HG02840 (cell line): Measurements from ENCODE around the gene XPO4.
A peak's percentile ranks its signal among the peaks of the same experiment; 100 is the strongest.
"Not testable (repeated sequence)": the region's sequence is repeated elsewhere in the genome, so short reads cannot be mapped to it uniquely, and the experiment has no call there.

Experiments
- ATAC-seq: cut with Tn5 transposase; IDR thresholded peaks from one replicate; pipeline ENCODE4 v1.9.1; 2021; ENCODE audit warnings: mild to moderate bottlenecking, moderate library complexity, moderate number of reproducible peaks; ENCODE audit not compliant: unreplicated experiment, low FRiP score

Gene XPO4

DNA sequence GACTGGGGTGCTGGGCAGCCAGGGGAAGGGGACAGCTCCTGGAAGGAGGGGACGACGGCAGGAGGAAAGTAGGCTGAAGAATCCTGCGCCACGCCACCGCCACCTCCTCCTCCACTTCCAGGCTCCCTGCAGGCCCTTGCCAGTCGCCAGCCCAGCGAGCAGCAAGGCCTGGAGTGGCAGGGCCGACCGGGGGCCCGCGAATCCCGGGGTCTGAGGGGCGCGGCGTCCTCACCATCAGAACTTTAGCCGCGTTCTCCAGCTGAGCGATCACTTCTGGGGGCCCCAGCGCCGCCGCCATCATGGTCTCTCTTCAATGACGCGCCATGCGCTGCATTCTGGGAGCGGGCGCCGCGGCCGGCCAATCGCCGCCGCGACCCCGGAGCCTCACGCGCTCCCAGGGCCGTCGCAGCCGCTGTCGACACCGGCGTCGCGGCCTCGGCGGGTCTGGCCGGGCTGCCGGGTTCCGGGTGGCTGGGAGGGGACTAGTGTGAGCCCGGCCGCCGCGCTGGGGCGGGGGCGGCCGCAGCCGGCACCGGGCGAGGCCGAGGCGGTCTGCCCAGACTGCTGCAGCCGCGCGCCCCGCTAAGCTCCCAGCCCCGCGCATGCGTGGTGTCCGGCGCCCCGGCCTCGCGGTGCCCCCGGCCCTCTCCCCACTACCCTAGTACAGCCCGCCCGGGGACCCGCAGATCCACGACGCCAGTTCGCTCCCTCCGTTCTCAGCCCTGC is at the start of gene XPO4:
Gene XPO4, minus strand, starts transcription at position 309 of the 726 bp plus-strand sequence. Its CDS starts 8 bp downstream, at position 301.
- ATAC-seq, result peak; percentile 95

DNA sequence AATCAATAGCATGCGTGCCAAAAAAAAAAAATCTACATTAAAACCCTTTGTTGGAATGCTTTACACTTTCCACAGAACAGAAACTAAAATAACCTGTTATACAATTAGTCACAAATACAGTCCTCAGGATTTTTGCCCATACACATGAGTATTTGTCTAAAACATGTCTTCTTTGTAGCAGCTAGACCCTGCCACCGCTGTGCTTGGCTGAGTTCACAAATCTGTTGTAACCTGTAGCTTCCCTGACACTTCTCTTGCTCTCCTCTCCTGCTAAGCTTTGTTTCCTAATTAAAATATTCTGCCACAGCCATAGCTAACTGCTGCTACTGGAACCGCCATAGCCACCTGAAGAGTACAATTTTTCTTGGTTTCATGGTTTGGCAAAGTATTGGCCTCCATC is 45.5 kb upstream of the XPO4 start:
- ATAC-seq, result not testable (repeated sequence)

DNA sequence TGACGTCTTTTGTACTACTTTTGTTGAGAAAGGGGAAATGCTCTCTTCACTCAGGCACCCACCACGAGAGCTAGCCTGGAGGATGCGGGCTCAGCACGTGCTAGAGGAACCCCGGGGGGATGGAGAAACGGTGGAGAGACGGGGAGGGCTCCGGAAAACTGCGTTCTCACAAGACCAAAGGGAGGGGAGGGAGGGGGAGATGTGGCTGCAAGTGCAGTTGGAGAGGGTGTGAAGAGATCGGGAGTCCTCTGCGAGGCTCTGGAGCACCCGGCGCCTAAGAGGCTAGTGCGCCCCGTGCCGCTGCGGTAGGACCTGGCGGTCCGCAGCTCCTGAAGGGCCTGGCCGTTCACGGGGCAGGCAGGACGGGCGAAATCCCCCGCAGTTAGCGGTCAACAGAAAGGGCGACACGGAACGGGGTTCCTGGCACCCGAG is 43.4 kb upstream of the XPO4 start:
- no peak for ATAC-seq

DNA sequence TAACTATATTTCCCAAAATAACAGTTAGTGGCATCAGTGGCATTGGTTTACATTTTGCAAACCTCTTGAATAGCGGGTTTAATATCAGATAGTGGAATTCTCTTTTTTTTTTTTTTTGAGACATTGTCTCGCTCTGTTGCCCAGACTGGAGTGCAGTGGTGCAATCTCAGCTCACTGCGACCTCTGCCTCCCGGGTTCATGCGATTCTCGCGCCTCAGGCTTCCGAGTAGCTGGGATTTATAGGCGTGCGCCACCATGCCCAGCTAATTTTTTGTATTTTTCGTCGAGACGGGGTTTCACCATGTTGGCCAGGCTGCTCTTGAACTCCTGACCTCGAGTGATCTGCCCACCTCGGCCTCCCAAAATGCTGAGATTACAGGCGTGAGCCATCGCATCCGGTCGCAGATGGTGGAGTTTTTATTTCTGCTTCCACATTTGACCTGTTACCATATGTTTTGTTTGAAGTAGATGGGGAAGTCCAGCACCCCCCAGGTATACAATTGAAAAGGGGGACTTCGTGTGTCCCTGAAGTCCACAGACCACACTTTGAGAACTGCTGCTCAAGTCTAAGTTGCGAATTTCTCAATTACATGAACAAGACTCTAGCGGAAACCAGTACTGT is 40.5 kb upstream of the XPO4 start:
- ATAC-seq, result no peak

DNA sequence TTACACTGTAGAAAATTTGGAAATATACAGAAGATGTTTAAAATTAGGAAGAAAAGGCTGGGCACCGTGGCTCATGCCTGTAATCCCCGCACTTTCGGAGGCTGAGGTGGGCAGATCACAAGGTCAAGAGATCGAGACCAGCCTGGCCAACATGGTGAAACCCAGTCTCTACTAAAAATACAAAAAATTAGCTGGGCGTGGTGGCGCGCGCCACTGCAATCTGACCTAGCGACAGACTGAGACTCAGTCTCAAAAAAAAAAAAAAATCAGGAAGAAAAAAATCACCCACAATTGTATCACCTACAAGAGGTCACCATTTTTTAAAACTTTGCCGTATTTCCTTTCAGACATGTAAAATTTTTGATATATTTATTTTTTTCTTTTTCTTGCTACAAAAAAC is 38.0 kb upstream of the XPO4 start:
- ATAC-seq, result not testable (repeated sequence)

DNA sequence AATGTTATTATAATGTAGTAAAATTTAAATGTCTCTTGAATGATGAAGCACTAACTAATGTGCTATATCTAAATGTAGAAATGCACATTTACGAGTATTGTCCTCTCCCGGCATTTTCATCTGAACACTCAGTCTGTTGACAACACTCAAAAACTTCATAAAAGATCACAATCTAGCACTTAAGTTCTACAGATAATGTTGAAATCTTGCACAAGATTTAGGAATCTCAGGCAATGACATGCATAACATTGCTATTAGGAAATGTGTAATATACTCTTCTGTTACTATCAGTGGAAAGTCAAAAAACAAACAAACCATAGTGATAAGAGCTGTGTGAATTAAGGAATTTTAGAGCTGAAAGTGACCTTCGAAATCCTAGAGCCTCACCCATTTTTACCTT is 37.5 kb upstream of the XPO4 start:
- ATAC-seq, result no peak

DNA sequence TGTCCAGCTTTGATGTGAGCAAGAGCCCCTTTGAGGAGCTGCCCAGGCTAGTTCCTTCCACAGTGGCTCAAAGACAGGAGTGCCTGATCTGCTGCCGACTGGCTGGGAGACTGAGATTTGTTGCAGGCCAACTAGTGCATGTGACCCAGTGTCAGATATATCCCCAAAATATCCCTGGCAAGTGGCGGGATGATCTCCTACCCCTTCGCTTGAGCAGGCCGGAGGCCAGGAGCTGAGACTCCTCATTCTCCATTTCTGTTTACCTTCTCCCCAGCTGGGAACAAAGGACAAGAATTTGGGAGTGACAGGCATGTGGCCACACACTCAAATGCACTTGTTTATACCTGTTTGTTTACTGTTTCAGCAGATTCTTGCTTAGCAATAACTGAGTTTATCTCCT is 37.1 kb upstream of the XPO4 start:
- no peak for ATAC-seq

DNA sequence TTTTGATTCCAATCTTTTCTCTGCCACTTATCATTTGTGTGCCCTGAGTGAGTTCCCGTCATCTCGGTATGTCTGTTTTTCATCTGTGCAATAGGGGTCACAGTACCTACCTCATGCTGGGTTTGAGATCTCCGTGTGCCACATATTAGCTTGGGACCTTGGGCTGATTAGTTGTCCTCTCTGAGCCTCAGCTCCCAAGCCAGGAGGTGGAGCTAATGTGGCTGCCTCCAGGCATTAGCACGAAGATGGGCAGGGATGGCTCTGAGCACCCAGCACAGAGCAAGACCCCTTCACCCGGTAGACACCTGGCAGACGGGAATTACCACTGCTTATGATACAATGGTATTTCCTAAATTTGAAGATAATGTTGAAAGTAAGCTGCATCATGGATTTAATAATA is 35.8 kb upstream of the XPO4 start:
- no peak for ATAC-seq

DNA sequence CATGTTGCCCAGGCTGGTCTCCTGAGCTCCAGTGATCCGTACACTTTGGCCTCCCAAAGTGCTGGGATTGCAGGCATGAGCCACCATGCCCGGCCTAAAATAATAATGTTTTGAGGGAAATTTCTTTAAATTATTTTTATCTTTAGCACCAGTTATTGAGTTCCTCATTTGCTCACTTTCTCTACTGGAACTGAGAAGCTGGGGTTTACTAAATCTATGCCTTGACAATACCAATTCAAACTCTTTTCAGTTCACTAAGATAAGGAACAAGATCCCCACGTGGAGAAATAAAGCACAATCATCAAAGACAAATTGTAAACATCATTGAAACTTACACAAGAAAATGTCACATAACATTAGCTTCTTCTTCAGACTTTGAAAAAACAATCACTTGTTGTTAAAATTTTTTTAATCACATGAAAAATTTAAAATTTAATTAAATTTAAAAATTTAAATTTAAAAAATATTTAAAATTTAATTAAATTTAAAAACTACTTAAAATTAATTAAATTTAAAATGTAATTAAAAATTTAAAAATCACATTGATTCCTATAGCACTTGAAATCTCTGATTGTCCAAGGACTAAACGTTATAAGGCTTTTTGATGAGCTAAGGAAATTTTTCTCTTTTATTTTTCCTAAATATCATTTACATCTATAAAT is 25.2 kb upstream of the XPO4 start:
- ATAC-seq, result no peak

DNA sequence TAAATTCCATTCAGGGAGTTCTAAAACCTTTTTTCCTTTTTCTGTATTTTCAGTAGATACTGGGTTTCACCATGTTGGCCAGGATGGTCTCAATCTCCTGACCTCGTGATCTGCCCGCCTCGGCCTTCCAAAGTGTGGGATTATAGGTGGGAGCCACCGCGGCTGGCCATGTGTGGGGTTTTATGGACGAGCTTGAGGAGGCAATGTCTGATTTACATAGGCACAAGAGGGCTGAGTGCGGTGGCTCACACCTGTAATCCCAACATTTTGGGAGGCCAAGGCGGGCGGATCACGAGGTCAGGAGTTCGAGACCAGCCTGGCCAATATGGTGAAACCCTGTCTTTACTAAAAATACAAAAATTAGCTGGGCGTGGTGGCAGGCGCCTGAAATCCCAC is 22.8 kb upstream of the XPO4 start:
- ATAC-seq, result not testable (repeated sequence)

DNA sequence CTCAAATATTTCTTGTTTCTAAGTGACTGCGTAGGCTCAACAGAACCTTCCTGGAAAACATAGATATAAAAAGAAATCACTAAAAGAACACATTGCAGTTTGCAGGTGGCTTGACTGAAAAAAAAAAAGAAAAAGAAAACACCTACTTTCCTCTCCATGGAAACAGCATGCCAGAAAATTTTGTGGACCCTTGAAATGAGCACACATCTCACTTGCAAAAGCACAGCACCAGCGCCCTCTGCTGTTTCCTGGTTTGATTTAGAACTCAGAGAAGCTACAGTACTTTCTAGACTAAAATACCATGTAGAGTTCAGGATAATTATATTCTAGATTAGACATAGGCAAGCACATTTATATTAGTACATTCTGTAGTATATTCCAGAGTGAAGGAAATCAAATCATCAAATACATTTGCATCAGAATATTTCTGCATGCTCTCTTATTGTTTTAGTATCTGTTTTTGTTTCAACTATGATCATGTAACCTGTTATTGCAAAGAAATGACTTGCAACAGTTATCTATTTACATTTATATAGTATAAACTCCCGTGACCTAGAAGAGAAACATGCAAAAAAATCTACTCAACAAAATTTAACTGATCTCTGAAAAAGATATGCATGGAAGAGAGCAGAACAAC is 22.3 kb upstream of the XPO4 start:
- no peak for ATAC-seq

DNA sequence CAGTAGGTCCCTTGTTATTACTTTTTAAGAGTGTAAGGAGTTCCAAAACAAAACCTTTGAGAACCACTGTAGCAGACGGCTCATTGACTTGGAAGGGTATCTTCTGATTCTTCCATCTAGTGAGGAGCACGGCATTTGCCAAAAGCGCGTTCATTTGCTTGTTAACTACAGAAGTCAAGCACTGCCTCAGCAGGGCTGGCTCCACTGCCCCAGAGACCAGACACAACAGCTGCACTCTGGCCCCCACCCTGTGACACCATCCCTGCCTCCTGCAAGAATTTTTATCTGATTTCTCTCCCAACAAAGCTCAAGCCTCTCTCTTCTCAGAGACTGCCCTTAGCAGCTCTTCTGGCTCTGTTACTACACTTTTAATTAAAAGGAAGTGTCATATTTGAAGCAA is 20.7 kb upstream of the XPO4 start:
- ATAC-seq, result no peak

DNA sequence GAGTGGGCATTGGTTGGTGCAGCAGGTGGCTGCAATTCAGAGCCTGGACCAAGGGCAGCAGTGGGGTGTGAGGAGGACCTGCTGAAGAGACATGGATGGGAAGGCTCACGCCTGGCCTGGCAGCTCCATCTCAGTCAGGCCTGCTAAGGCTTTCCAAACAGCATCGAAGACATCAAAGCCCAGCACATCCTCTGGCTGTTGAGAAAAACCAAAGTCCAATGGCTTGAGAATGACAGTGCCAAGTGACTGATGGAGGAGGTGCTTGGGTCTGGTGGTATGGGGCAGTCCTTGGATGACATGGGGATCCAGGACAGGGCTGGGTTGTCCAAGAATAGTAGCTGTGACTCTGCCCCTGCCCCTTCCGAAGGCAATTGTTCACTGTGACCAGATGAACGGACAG is 19.0 kb upstream of the XPO4 start:
- ATAC-seq, result no peak

DNA sequence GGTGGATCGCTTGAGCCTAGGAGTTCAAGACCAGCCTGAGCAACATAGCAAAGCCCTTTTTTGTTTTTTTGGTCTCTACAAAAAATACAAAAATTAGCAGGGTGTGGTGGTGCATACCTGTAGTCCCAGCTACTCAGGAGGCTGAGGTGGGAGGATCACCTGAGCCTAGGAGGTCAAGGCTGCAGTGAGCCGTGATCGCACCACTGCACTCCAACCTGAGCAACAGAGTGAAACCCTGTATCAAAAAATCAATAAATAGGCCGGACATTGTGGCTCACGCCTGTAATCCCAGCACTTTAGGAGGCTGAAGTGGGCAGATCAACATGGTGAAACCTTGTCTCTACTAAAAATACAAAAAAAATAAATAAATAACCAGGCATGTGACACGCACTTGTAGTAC is 13.1 kb upstream of the XPO4 start:
- ATAC-seq, result not testable (repeated sequence)

DNA sequence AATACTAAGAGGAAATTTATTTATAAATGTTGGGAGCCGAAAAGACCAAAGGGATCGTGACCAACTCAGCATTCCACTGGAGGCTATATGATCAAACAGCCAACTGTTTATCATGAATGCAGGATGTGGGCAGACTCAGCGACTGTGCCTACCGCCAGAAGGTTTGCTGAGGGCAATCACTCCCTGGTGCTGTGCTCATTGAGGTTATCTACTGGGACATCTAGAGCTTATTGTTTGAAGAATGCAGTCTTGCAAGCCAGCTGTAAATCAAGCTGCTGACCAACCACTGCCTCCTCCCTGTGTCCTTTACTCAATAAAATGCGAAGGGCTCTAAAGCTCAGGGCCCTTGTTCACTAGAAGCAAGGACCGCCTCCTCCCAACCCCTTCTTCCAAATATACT is 8.5 kb upstream of the XPO4 start:
- no peak for ATAC-seq

DNA sequence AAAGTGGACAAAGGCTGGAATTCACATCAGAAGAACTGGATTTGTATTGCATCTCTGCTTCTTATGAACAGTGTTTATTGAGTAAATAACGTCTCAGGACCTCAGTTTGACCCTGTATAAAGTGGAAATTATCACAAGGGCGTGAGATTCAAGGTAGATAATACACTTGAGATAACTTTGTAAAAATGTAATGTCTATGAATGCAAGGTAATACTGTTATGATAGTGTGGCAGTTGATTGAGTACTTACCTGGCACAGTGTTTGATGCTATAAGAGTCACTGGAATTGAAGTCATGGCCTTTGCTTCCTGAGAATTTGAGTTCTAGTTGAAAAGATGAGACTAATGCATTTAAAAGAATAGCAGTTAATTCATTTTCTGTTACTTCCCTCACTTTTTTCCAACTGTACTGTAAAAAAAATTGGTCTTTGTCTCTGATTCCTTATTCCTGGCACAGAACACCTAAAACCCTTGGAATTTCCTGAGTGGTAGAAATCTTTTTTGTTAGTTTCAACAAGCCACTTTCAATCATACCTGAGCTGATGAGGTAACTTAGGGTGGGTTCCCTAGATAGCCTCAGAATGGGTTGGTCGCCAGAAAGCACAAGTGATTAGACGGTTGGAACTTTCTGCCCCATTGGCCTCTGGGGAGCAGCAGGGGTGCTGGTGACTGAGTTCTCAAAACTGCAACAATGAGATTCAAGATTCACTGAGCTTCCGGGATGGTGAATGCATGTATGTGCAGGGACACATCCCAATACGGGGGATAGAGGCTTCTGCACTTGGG is 6.4 kb upstream of the XPO4 start:
- ATAC-seq, result no peak

DNA sequence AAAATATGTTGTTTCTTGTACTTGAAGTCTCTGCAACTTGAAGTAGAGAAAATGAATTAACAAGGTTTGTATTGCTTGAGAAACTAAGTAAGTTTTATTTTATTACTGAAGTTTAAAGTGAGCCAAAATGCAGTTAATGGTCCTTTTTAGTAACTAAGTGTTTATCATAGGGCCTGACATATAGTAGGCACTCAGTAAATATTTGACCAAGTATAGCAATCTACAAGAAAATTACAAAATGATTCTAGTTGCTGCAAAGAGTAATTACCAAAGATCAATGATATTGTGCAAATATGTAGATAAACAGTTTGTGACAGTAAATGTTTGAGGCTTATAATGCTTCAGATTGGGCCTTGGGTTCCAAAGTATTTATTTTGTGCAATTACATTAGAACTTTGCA is 2.4 kb upstream of the XPO4 start:
- ATAC-seq, result no peak

DNA sequence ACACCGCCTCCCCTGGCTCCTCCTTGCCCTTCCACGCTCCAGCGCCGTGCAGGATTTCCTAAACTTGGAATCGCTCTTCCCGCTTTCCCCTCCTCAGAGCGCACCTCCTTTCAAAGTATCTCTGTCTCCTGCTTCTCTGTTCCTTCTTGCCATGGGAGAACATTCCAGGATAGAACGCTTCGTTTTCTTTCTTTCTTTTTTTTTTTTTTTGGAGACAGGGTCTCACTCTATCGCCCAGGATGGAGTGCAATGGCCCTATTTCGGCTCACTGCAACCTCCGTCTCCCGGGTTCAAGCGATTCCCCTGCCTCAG is 574 bp upstream of the XPO4 start:
- ATAC-seq, result no peak

DNA sequence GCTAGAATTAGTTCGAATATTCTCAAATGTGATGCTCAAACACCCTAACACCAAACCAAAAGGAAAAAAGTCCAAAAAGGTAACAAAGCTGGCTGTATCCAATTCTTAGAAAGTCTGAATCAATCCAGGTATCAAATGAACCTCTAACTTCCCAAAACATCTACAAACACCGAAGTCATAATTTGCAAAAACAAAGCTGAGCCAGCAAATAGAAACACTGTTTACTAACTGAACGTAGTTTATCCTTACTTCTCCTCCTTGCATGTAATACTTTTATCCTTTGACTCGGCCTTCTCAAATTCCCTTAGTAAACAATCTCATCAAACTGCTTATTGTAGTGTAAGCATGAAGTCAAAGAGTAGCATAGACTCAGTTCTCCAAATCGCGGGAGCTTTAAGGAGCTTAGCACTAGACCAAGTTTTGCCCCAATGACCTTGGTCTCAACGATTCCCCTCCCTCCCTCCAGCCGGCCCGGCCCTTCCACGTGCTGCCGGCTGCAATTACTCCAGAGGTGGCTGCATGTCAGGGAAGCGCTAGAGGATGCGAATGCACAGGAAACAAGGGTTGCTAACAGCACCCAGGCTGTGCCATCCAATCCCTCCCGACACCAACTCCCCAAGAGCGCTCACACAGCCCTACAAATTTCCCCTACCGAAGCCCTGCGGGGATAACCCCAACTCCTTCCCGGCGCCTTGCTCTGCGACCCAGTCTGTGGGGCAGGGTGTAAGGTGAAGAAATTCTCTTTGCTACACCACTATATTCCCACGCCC is 693 bp downstream of the XPO4 start:
- peak; percentile 28 for ATAC-seq

DNA sequence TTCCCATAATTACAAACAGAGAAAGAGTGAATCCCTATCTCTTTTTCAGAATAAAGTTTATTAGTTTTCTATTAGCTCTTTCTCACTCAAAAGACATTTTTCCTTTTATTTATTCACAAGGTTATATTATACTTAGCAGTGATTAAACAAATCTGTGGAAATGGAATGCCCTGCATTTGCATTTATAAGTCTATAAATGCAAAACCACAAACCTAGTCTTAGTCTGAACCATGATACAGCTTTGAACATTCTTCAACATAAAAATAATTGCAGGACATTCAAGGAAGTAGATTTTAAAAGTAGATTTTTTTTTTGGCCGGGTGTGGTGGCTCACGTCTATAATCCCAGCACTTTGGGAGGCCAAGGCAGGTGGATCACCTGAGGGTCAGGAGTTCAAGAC is 8.3 kb downstream of the XPO4 start:
- no peak for ATAC-seq
